HL-60 (cell line): ENCODE results near the gene ANKRD11.

ENCODE experiments used
- DNase-seq, 2 experiments: peaks; one replicate each; pipeline ENCODE4 v3.0.0-alpha.2; 2010 to 2020; ENCODE audit warnings: low read depth in 1 of 2, low spot score in 1 of 2
- H3K27ac ChIP-seq: fragments of 250-450 bp; sonication (Bioruptor Pico); replicated peaks from 2 replicates; pipeline ENCODE4 v1.5.1; 2020; ENCODE audit warnings: mild to moderate bottlenecking, moderate library complexity
- H3K27me3 ChIP-seq: fragments of 250-450 bp; sonication (Bioruptor Pico); 2 replicates; pipeline ENCODE4 v1.5.1; 2021; ENCODE audit warnings: mild to moderate bottlenecking, moderate library complexity; ENCODE audit not compliant: insufficient read depth, poor library complexity, severe bottlenecking
- H3K4me3 ChIP-seq: replicated peaks from 2 replicates; pipeline ENCODE4 v1.5.1; 2011; ENCODE audit warnings: mild to moderate bottlenecking, control low read depth, low read length; ENCODE audit not compliant: insufficient read depth
- GABPA ChIP-seq: IDR thresholded peaks from 2 replicates; pipeline ENCODE4 v1.6.1; 2012; ENCODE audit warnings: low read depth
- POLR2AphosphoS5 ChIP-seq: IDR thresholded peaks from 2 replicates; pipeline ENCODE4 v1.6.1; 2012; ENCODE audit warnings: low read depth
- SPI1 ChIP-seq: IDR thresholded peaks from 2 replicates; pipeline ENCODE4 v1.6.1; 2012; ENCODE audit warnings: low read depth, mild to moderate bottlenecking, borderline replicate concordance
- TF ChIP-seq, protein P1 (sequence below): IDR thresholded peaks from 2 replicates; pipeline ENCODE4 v1.6.1; 2012; ENCODE audit warnings: low read depth; ENCODE audit not compliant: insufficient replicate concordance
- TF ChIP-seq, protein P2 (sequence below): IDR thresholded peaks from one replicate; pipeline ENCODE4 v1.5.1; 2011; ENCODE audit warnings: low read length, control low read depth, inconsistent platforms; ENCODE audit not compliant: insufficient read depth

Gene ANKRD11

DNA sequence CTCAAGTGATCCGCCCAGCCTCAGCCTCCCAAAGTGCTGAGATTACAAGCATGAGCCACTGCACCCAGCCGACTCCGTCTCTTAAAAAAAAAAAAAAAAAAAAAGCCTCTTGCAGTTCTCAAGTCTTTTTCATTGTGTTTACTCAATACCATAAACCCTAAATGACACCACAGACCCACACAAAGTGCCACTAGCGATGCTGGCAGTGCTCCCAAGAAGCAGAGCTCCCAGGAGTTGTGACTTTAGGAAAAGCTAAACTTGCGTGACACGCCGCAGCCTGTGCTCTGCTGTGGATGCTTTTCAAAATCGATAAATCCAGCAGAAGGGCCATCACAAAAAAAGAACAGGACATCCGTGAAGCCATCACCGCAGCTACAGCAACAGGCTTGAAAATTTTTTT lies 114.7 kb downstream of the ANKRD11 start:
- no peak overlapping the region for H3K4me3 ChIP-seq
- H3K27me3 ChIP-seq: no peaks in the 10 kb centered on the region
- no peak overlapping the region for H3K27ac ChIP-seq
- DNase-seq: no peak
- TF ChIP-seq SPI1 (no peak), GABPA (no peak)
- TF ChIP-seq, protein P1, sequence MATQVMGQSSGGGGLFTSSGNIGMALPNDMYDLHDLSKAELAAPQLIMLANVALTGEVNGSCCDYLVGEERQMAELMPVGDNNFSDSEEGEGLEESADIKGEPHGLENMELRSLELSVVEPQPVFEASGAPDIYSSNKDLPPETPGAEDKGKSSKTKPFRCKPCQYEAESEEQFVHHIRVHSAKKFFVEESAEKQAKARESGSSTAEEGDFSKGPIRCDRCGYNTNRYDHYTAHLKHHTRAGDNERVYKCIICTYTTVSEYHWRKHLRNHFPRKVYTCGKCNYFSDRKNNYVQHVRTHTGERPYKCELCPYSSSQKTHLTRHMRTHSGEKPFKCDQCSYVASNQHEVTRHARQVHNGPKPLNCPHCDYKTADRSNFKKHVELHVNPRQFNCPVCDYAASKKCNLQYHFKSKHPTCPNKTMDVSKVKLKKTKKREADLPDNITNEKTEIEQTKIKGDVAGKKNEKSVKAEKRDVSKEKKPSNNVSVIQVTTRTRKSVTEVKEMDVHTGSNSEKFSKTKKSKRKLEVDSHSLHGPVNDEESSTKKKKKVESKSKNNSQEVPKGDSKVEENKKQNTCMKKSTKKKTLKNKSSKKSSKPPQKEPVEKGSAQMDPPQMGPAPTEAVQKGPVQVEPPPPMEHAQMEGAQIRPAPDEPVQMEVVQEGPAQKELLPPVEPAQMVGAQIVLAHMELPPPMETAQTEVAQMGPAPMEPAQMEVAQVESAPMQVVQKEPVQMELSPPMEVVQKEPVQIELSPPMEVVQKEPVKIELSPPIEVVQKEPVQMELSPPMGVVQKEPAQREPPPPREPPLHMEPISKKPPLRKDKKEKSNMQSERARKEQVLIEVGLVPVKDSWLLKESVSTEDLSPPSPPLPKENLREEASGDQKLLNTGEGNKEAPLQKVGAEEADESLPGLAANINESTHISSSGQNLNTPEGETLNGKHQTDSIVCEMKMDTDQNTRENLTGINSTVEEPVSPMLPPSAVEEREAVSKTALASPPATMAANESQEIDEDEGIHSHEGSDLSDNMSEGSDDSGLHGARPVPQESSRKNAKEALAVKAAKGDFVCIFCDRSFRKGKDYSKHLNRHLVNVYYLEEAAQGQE: no peak

DNA sequence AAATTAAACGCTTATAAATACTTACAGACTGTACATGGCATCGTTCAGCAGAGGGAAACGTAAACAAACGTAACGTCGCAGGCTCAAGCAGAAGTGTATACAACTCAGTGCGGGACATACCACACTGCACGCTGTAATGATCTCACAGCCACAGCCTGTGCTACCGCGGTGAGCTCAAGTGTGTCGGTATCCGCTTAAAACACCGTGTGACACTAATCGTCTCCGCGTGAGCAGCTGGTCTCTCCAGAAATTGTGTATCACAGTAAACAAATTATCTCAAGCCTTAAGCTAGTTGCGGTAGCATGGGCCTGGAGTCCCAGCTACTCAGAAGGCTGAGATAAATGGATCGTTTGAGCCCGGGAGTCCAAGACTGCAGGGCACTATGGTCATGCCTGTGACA lies 115.3 kb downstream of the ANKRD11 start:
- no peak for DNase-seq
- Histone ChIP-seq H3K27ac (no peak overlapping the region), H3K27me3 (no peaks in the 10 kb centered on the region), H3K4me3 (no peak overlapping the region)
- TF ChIP-seq, protein P2, sequence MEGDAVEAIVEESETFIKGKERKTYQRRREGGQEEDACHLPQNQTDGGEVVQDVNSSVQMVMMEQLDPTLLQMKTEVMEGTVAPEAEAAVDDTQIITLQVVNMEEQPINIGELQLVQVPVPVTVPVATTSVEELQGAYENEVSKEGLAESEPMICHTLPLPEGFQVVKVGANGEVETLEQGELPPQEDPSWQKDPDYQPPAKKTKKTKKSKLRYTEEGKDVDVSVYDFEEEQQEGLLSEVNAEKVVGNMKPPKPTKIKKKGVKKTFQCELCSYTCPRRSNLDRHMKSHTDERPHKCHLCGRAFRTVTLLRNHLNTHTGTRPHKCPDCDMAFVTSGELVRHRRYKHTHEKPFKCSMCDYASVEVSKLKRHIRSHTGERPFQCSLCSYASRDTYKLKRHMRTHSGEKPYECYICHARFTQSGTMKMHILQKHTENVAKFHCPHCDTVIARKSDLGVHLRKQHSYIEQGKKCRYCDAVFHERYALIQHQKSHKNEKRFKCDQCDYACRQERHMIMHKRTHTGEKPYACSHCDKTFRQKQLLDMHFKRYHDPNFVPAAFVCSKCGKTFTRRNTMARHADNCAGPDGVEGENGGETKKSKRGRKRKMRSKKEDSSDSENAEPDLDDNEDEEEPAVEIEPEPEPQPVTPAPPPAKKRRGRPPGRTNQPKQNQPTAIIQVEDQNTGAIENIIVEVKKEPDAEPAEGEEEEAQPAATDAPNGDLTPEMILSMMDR: no peak
- no peak for TF ChIP-seq SPI1
- TF ChIP-seq GABPA: no peak
- TF ChIP-seq POLR2AphosphoS5: no peak
- TF ChIP-seq, protein P1: no peak

DNA sequence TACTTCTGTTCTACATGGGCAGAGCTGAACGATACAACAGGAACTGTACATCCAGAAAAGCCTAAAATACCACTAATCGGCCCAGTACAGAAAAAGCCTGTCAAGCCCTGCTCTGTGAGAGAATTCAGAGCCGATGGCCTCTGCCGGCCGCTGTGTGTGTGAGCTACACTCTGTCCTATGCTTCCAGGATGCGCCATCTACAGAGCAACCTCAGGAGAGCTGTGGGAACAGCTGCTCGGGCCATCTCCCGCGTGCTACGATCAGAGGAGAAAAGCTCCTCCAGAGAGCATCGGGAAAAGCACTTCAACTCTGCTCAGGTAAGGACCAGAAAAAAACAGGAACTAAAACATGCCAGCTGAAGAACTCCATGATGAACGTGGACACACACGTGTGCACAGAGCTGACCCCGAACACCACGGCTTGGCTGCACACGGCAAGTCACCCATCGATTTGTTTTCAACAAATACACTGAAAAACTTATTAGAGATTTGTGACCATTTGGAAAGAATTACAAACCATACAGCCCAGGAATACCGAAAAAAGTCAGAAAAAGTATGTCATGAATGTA lies 115.9 kb downstream of the ANKRD11 start:
- Histone ChIP-seq H3K27ac (no peak overlapping the region), H3K4me3 (no peak overlapping the region), H3K27me3 (no peaks in the 10 kb centered on the region)
- no peak for TF ChIP-seq SPI1
- TF ChIP-seq, protein P2: no peak
- no peak for TF ChIP-seq POLR2AphosphoS5
- TF ChIP-seq GABPA: no peak
- TF ChIP-seq, protein P1: no peak
- DNase-seq: no peak
